Prostate gland (tissue), 2 donors: Measurements from ENCODE around the gene ST7. TPM values are rescaled to one million over a fixed set of nuclear protein-coding genes. Genes with fewer than 3 reads are reported as not detected.

Experiments
- DNase-seq: peaks from one replicate; pipeline ENCODE4 v3.0.0-alpha.2; 2019; ENCODE audit warnings: low spot score
- H3K27ac ChIP-seq, 2 donors: fragments of 200-600 bp; sonication (generic); 2 replicates each; pipeline ENCODE4 v1.5.1; 2017 to 2019
- H3K27me3 ChIP-seq: fragments of 200-600 bp; sonication (generic); replicated peaks from 2 replicates; pipeline ENCODE4 v1.5.1; 2019; ENCODE audit not compliant: insufficient read depth
- H3K36me3 ChIP-seq, 2 donors: fragments of 200-600 bp; sonication (generic); 1 replicate in 1 of 2; 2 replicates in 1 of 2; pipeline versions ENCODE4 v1.5.1 to v1.8.1; 2017 to 2019
- H3K4me1 ChIP-seq: fragments of 200-600 bp; sonication (generic); replicated peaks from 2 replicates; pipeline ENCODE4 v1.5.1; 2019
- H3K4me3 ChIP-seq, 2 donors: fragments of 200-600 bp; sonication (generic); 2 replicates each; pipeline ENCODE4 v1.5.1; 2017 to 2019
- H3K9me3 ChIP-seq: fragments of 200-600 bp; sonication (generic); 2 replicates; pipeline ENCODE4 v1.5.1; 2017
- POLR2A ChIP-seq: fragments of 450-650 bp; IDR thresholded peaks from one replicate; pipeline ENCODE4 v1.6.1; 2016; ENCODE audit warnings: antibody characterized with exemption, mild to moderate bottlenecking
- POLR2AphosphoS5 ChIP-seq: sonication (generic); formaldehyde crosslinking; IDR thresholded peaks from one replicate; pipeline ENCODE4 v1.6.1; 2017; ENCODE audit warnings: antibody characterized with exemption
- WGBS: methylation state at CpG from one replicate; pipeline ENCODE4 v1.1.5; 2018; 5-methylcytosine and 5-hydroxymethylcytosine counted together
- intact Hi-C: fragments of 100-400 bp; cut with DNase I; formaldehyde crosslinking; loops from one replicate; pipeline ENCODE4 v1.14.2; 2022
- total RNA-seq, 2 donors: library from RNA; depleted of rRNA; stranded (reverse); fragments of >200 nt; gene quantifications; one replicate each; pipeline ENCODE4 v1.1.0, GENCODE V29; 2016
- TF ChIP-seq, protein P1 (sequence below), 4 experiments: fragments of 200-600 bp in 2 of 4; fragments of 450-650 bp in 2 of 4; sonication (generic) in 2 of 4; IDR thresholded peaks; 1 replicate in 3 of 4; 2 replicates in 1 of 4; pipeline ENCODE4 v1.5.1; 2016 to 2019; ENCODE audit warnings: antibody characterized with exemption in 4 of 4, mild to moderate bottlenecking in 2 of 4, moderate library complexity in 2 of 4

Gene ST7, protein sequence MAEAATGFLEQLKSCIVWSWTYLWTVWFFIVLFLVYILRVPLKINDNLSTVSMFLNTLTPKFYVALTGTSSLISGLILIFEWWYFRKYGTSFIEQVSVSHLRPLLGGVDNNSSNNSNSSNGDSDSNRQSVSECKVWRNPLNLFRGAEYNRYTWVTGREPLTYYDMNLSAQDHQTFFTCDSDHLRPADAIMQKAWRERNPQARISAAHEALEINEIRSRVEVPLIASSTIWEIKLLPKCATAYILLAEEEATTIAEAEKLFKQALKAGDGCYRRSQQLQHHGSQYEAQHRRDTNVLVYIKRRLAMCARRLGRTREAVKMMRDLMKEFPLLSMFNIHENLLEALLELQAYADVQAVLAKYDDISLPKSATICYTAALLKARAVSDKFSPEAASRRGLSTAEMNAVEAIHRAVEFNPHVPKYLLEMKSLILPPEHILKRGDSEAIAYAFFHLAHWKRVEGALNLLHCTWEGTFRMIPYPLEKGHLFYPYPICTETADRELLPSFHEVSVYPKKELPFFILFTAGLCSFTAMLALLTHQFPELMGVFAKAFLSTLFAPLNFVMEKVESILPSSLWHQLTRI
- 10 to 100 TPM; 18.7 to 27.5 TPM for total RNA-seq

DNA sequence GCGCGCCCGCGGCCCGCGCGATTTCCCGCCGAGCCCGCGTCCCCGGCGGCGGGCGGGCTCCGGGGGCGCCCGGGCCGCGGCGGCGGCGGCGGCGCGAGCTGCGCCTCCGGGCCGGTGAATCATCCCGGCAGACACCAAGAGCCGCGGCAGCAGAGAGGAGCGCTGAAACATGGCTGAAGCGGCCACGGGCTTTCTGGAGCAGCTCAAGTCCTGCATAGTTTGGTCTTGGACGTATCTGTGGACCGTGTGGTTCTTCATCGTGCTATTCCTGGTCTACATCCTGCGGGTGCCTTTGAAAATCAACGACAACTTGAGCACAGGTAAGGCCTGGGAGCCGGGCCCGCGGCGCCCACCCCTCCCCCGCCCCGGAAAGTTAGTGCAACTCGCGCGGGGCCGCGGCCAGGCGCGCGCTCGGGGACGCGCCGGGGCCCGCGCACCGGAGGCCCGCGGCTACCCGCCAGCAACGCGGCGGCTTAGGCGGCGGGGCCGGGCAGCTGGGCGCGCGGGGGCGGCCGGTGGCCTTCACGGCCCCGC lies at the start of gene ST7:
Gene ST7 (plus strand): TSS at position 130 of the 534 bp plus-strand sequence. CDS start 40 bp downstream, at position 170.
- under 1% methylated on average over 45 of the region's 77 CpGs for WGBS
- no peaks in the 10 kb centered on the region for H3K27me3 ChIP-seq

DNA sequence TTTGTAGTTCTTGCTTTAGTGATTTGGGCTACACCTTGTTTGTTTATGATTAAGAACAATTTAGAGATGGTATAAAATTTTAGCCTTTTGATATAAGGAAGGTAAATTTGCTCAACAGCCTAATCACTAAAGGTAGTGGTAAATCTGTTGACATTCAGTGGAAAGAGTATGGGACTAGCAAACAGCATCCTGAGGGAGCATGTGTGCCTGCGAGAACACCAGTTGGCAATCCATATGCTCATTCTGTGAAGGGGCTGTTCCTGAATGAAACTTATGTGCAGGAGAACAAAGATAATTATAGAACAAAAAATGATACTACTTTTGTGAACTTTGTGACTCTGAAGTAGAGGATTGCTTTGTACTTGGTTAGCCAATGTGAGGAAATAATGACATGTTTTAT lies 46.9 kb upstream of the ST7 start:
- H3K9me3 ChIP-seq, result no peaks in the 10 kb centered on the region
- 93% methylated on average over 1 of the region's 1 CpG for WGBS
- TF ChIP-seq POLR2AphosphoS5, result no peak
- no peak for TF ChIP-seq POLR2A
- TF ChIP-seq, protein P1, sequence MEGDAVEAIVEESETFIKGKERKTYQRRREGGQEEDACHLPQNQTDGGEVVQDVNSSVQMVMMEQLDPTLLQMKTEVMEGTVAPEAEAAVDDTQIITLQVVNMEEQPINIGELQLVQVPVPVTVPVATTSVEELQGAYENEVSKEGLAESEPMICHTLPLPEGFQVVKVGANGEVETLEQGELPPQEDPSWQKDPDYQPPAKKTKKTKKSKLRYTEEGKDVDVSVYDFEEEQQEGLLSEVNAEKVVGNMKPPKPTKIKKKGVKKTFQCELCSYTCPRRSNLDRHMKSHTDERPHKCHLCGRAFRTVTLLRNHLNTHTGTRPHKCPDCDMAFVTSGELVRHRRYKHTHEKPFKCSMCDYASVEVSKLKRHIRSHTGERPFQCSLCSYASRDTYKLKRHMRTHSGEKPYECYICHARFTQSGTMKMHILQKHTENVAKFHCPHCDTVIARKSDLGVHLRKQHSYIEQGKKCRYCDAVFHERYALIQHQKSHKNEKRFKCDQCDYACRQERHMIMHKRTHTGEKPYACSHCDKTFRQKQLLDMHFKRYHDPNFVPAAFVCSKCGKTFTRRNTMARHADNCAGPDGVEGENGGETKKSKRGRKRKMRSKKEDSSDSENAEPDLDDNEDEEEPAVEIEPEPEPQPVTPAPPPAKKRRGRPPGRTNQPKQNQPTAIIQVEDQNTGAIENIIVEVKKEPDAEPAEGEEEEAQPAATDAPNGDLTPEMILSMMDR (IDR thresholded peaks at IDR 0.05), result no peak
- no peaks in the 10 kb centered on the region for H3K27me3 ChIP-seq
- no peaks in the 10 kb centered on the region for H3K36me3 ChIP-seq
- no peak for DNase-seq
- no peaks in the 10 kb centered on the region for H3K4me1 ChIP-seq
- no peak overlapping the region for H3K4me3 ChIP-seq
- intact Hi-C loops, result no loop called here
- H3K27ac ChIP-seq, result no peak overlapping the region

More for the DNA sequence above, at the start of gene ST7:
- no peak for TF ChIP-seq POLR2A
- TF ChIP-seq, protein P1 (IDR thresholded peaks at IDR 0.05), result no peak
- TF ChIP-seq POLR2AphosphoS5, result no peak
- Histone ChIP-seq H3K27ac (peak within 1 kb of the TSS; percentile 97 to 98), H3K4me1 (peaks cover 4% of the 10 kb centered on the region), H3K4me3 (peak within 1 kb of the TSS; percentile 93 to 97), H3K36me3 (no peaks in the 10 kb centered on the region), H3K9me3 (no peaks in the 10 kb centered on the region)
- intact Hi-C loops, result no loop called here
- DNase-seq, result peak; percentile 53

DNA sequence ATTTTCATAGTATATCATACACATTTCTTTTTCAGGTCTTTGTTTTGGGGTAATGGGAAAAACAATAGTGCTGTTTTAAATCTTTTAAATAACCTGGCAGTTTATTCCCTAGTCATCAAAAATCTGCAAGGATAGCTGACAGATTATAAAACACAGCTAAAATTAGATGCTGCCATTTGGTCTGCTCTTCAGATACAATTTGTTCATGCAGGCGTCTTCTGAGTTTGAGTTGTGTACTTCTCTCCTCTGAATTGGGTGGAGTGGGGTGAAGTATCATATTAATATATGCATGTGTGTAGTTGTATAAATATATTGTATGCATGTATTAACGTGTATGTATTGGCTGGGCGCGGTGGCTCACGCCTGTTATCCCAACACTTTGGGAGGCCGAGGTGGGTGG lies 42.9 kb upstream of the ST7 start:
- DNase-seq, result no peak
- no peak for TF ChIP-seq POLR2A
- TF ChIP-seq, protein P1 (IDR thresholded peaks at IDR 0.05), result no peak
- no peaks in the 10 kb centered on the region for H3K27me3 ChIP-seq
- H3K27ac ChIP-seq, result no peak overlapping the region
- H3K9me3 ChIP-seq, result no peaks in the 10 kb centered on the region
- over 99% methylated on average over 6 of the region's 6 CpGs for WGBS
- peaks cover 0 to 5% of the 10 kb centered on the region in 2 donors for H3K36me3 ChIP-seq
- no peak overlapping the region for H3K4me3 ChIP-seq
- intact Hi-C loops, result no loop called here
- no peaks in the 10 kb centered on the region for H3K4me1 ChIP-seq

DNA sequence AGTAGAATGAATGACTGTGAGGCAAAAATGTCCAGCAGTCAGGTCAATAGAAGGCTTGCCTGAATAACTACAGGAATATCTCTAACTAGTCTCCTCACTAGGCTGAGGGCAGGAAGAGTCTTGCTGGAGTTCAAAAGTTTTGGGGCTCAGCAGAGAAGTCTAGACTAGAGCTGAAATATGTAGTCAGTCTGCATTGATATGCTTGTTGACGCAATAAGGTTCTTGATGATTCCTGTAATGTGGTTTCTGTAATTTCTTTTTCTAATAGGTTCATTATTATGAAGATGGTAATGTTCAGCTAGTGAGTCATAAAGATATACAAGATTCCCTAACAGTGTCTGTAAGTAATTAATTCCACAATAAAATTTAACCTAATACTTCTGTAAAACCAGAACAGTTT lies 41.5 kb upstream of the ST7 start:
- Histone ChIP-seq H3K4me3 (no peak overlapping the region), H3K27me3 (no peaks in the 10 kb centered on the region), H3K27ac (no peak overlapping the region), H3K36me3 (peaks cover 0 to 5% of the 10 kb centered on the region in 2 donors), H3K4me1 (no peaks in the 10 kb centered on the region), H3K9me3 (no peaks in the 10 kb centered on the region)
- intact Hi-C loops, result no loop called here
- no peak for DNase-seq
- TF ChIP-seq POLR2A (no peak), POLR2AphosphoS5 (no peak)
- TF ChIP-seq, protein P1 (IDR thresholded peaks at IDR 0.05), result no peak
- WGBS, result 100% methylated on average over 1 of the region's 1 CpG
